KMS-11 (cell line): ENCODE measurements around the gene RPTOR.
"Not testable (repeated sequence)": the region's sequence is repeated elsewhere in the genome, so short reads cannot be mapped to it uniquely, and the experiment has no call there.

Source experiments
- H2AFZ ChIP-seq: fragments of 200-600 bp; sonication (generic); 2 replicates; pipeline ENCODE4 v1.6.1; 2016; ENCODE audit warnings: antibody characterized with exemption, mixed run types, low read depth
- H3K27ac ChIP-seq: fragments of 200-600 bp; sonication (generic); 2 replicates; pipeline ENCODE4 v1.6.1; 2016; ENCODE audit warnings: mild to moderate bottlenecking, mixed run types
- H3K27me3 ChIP-seq: fragments of 200-600 bp; sonication (generic); 2 replicates; pipeline ENCODE4 v1.6.1; 2017; ENCODE audit warnings: mild to moderate bottlenecking, low read depth, mixed run types, moderate library complexity; ENCODE audit not compliant: insufficient read depth
- H3K36me3 ChIP-seq: fragments of 200-600 bp; sonication (generic); 2 replicates; pipeline ENCODE4 v1.6.1; 2017; ENCODE audit warnings: mild to moderate bottlenecking, mixed run types; ENCODE audit not compliant: insufficient read depth
- H3K4me1 ChIP-seq: fragments of 200-600 bp; sonication (generic); 2 replicates; pipeline ENCODE4 v1.6.1; 2016; ENCODE audit warnings: mild to moderate bottlenecking, low read depth, mixed run types; ENCODE audit not compliant: poor library complexity, severe bottlenecking
- H3K4me2 ChIP-seq: fragments of 200-600 bp; sonication (generic); 2 replicates; pipeline ENCODE4 v1.7.0; 2016; ENCODE audit warnings: mild to moderate bottlenecking, mixed run types
- H3K4me3 ChIP-seq: fragments of 200-600 bp; sonication (generic); IDR thresholded peaks from 2 replicates; pipeline ENCODE4 v1.6.1; 2017; ENCODE audit warnings: low read depth, low read length, mixed read lengths; ENCODE audit not compliant: insufficient read depth
- H3K79me2 ChIP-seq: fragments of 200-600 bp; sonication (generic); 2 replicates; pipeline ENCODE4 v1.6.1; 2016; ENCODE audit warnings: low read depth, mixed run types; ENCODE audit not compliant: insufficient read depth
- H3K9ac ChIP-seq: fragments of 200-600 bp; sonication (generic); 2 replicates; pipeline ENCODE4 v1.6.1; 2016; ENCODE audit warnings: mild to moderate bottlenecking, mixed run types
- H4K20me1 ChIP-seq: fragments of 200-600 bp; sonication (generic); 2 replicates; pipeline ENCODE4 v1.6.1; 2016; ENCODE audit warnings: mild to moderate bottlenecking, mixed run types; ENCODE audit not compliant: insufficient read depth
- CTCF ChIP-seq: fragments of 200-600 bp; sonication (generic); conservative IDR thresholded peaks from 2 replicates; pipeline ENCODE4 v1.6.1; 2017; ENCODE audit warnings: low read depth, mild to moderate bottlenecking, antibody characterized with exemption, low read length, moderate library complexity, mixed read lengths

Gene RPTOR

DNA sequence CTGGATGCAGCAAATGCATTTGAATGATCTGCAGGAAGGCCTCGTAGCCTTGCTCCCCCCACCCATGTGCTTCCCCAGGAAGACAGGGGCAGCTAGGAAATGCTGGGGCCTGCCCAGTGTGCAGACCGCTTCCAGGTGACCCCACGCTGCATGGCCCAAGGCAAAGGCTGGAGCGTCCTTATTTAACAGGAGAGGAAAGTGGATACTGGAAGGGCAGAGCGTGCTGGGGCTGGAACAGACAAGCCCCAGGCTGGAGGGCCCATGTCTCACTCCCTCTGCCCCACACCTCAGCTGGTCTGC is 42.1 kb upstream of the RPTOR start:
- Histone ChIP-seq H3K4me2 (no peak overlapping the region), H3K27ac (no peak overlapping the region)

DNA sequence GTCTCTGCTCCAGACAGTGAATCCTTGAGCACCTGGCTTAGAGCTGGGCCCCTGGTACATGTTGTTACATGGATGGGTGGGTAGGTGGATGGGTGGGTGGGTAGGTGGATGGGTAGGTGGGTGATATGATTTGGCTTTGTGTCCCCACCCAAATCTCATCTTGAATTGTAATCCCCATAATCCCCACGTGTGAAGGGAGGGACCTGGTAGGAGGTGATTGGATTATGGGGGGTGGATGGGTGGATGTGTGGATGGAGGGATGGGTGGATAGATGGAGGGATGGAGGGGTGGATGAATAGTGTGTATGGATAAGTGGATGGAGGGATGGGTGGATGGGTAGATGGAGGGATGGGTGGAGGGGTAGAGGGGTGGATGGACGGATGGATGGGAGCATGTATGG is 41.6 kb upstream of the RPTOR start:
- no peak overlapping the region for H3K27ac ChIP-seq
- H2AFZ ChIP-seq: no peak overlapping the region
- no peak overlapping the region for H3K9ac ChIP-seq
- no peaks in the 10 kb centered on the region for H4K20me1 ChIP-seq
- H3K4me2 ChIP-seq: no peak overlapping the region
- peaks cover 90% of the 10 kb centered on the region for H3K27me3 ChIP-seq
- no peak for TF ChIP-seq CTCF
- H3K4me1 ChIP-seq: no peaks in the 10 kb centered on the region
- no peak overlapping the region for H3K4me3 ChIP-seq
- no peaks in the 10 kb centered on the region for H3K79me2 ChIP-seq
- no peaks in the 10 kb centered on the region for H3K36me3 ChIP-seq

More for the DNA sequence above, 42.1 kb upstream of the RPTOR start:
- no peaks in the 10 kb centered on the region for H4K20me1 ChIP-seq
- H3K27me3 ChIP-seq: peaks cover 90% of the 10 kb centered on the region
- no peaks in the 10 kb centered on the region for H3K4me1 ChIP-seq
- TF ChIP-seq CTCF: no peak
- H3K9ac ChIP-seq: no peak overlapping the region
- H3K79me2 ChIP-seq: no peaks in the 10 kb centered on the region
- no peaks in the 10 kb centered on the region for H3K36me3 ChIP-seq
- no peak overlapping the region for H3K4me3 ChIP-seq
- no peak overlapping the region for H2AFZ ChIP-seq

GRCh38 chr17:80503921-80504320 is 40.7 kb upstream of the RPTOR start:
- Histone ChIP-seq H3K4me3 (no peak overlapping the region), H3K27me3 (peaks cover 91% of the 10 kb centered on the region), H3K36me3 (no peaks in the 10 kb centered on the region), H2AFZ (no peak overlapping the region), H3K79me2 (no peaks in the 10 kb centered on the region), H4K20me1 (no peaks in the 10 kb centered on the region), H3K4me2 (no peak overlapping the region), H3K9ac (no peak overlapping the region), H3K4me1 (no peaks in the 10 kb centered on the region), H3K27ac (no peak overlapping the region)
- no peak for TF ChIP-seq CTCF

- Histone ChIP-seq H3K79me2 (no peaks in the 10 kb centered on the region), H2AFZ (no peak overlapping the region), H3K4me1 (no peaks in the 10 kb centered on the region), H3K27me3 (peaks cover 90% of the 10 kb centered on the region), H3K4me3 (no peak overlapping the region), H3K9ac (no peak overlapping the region), H4K20me1 (no peaks in the 10 kb centered on the region), H3K4me2 (no peak overlapping the region), H3K36me3 (no peaks in the 10 kb centered on the region), H3K27ac (no peak overlapping the region)
- no peak for TF ChIP-seq CTCF
These were observed 39.8 kb upstream of the RPTOR start for GRCh38 chr17:80504686-80505413.

- H3K4me1 ChIP-seq, H3K4me3 ChIP-seq, H3K4me2 ChIP-seq, H3K27ac ChIP-seq, H3K79me2 ChIP-seq, H3K9ac ChIP-seq, H3K36me3 ChIP-seq, H2AFZ ChIP-seq, H4K20me1 ChIP-seq: not testable (repeated sequence)
- H3K27me3 ChIP-seq: peaks cover 84% of the 10 kb centered on the region
These were observed 37.5 kb upstream of the RPTOR start for GRCh38 chr17:80507177-80507576.
